Muscle layer of duodenum (tissue), 2 donors: ENCODE measurements around the gene RAD51AP1.

Experiments
- H3K27ac ChIP-seq: one replicate; pipeline ENCODE4 v1.7.0; 2013; ENCODE audit warnings: mild to moderate bottlenecking, low read length
- H3K27me3 ChIP-seq: one replicate; pipeline ENCODE4 v1.7.0; 2013; ENCODE audit warnings: low read depth, mild to moderate bottlenecking, control low read depth, low read length
- H3K36me3 ChIP-seq, 2 donors: one replicate each; pipeline ENCODE4 v1.7.0; 2013; ENCODE audit warnings: low read length in 2 of 2, control low read depth in 1 of 2, mild to moderate bottlenecking in 1 of 2; ENCODE audit not compliant: insufficient read depth in 2 of 2, control insufficient read depth in 1 of 2
- H3K4me1 ChIP-seq, 2 donors: one replicate each; pipeline ENCODE4 v1.7.0; 2013; ENCODE audit warnings: low read length in 2 of 2, mild to moderate bottlenecking in 2 of 2, control low read depth in 1 of 2, moderate library complexity in 1 of 2; ENCODE audit not compliant: insufficient read depth in 2 of 2, control insufficient read depth in 1 of 2
- H3K4me3 ChIP-seq, 2 donors: one replicate each; pipeline ENCODE4 v1.7.0; 2013; ENCODE audit warnings: low read length in 2 of 2, low read depth in 1 of 2, mild to moderate bottlenecking in 1 of 2
- H3K9me3 ChIP-seq, 2 donors: one replicate each; pipeline ENCODE4 v1.7.0; 2013; ENCODE audit warnings: low read length in 2 of 2, control low read depth in 1 of 2, mild to moderate bottlenecking in 1 of 2; ENCODE audit not compliant: control insufficient read depth in 1 of 2
- donor health status: healthy.

RAD51AP1 gene

GRCh38 chr12:4553943-4554342 is 15.3 kb downstream of the RAD51AP1 start:
- Histone ChIP-seq H3K27ac (no peak overlapping the region), H3K36me3 (no peaks in the 10 kb centered on the region), H3K4me1 (no peaks in the 10 kb centered on the region), H3K27me3 (no peaks in the 10 kb centered on the region), H3K9me3 (no peaks in the 10 kb centered on the region), H3K4me3 (no peak overlapping the region)

DNA sequence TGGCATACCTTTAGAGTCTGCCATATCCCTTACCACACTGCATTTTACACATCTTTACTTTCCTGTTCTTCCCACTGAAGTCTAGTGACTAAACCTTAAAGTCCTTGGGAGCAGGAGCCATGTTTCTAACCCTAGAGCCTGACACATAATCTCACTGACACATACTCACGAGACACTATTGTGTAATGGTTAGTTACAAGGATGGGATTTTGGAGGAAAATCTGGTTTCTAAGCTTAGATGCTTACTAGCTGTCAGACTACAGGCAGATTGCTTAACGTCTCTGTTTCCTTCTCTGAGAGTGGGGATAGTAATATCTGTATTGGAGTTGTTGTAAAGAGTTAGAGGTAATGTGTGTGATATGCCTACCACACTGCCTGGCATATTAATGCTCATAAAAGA is 17.1 kb downstream of the RAD51AP1 start:
- Histone ChIP-seq H3K27ac (no peak overlapping the region), H3K27me3 (no peaks in the 10 kb centered on the region), H3K36me3 (no peaks in the 10 kb centered on the region), H3K9me3 (no peaks in the 10 kb centered on the region), H3K4me1 (no peaks in the 10 kb centered on the region), H3K4me3 (no peak overlapping the region)

DNA sequence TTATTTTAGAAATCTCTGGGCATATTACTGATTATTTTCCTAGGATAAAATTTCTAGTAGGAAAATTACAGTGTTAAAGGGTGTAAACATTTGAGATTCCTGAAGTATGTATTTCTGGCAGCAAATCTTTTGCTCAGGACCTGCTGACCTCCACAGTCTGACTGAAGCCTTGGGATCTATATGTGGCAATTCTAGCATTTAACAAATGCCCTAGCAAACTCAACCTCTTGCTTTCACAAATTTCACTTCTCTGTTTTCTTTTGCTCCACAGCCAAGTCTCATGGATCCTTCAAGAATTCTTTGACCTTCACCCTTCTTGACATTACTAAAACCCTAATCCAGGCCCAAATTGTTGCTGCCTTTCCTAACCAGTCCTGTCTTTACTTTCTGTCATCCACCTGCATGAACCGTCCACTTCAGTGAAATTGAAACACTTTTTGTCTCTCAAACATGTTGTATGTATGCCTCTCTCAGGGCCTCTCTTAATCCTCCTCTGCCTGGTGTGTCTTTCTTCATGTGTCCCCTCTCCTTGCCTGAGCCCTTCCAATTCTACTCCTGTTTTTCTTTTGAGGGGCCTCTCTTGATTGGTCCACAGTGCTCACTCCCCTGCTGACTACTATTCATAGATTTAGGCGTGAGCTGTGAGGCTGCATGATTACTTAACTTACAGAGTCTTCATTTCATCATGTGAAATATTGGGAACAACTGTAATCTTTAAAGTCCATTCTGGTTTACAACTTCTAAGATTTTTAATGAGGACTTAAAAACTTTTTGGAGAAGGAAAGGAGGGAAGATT is 18.2 kb downstream of the RAD51AP1 start:
- no peaks in the 10 kb centered on the region for H3K27me3 ChIP-seq
- H3K27ac ChIP-seq, result no peak overlapping the region
- no peaks in the 10 kb centered on the region for H3K36me3 ChIP-seq

DNA sequence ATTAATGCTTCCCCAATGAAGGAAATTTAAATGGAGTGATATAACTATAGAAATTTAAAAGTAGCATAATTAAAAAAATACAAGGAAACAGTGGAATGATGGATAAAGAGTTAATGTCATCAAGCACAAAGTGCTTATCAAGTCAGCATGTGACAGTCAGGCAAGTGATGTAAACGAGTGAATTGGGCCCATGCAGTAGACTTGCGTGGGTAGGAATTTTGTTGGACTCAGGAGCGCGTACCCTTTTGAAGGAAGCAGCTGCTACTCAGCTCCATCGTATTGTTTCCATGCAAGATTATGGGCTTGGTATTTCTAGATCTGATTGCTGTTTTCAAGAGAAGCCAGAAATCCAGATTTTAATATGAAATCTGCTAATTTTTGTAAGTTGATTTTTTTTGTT is 18.9 kb downstream of the RAD51AP1 start:
- Histone ChIP-seq H3K27ac (no peak overlapping the region), H3K4me3 (no peak overlapping the region), H3K4me1 (peaks cover 0 to 12% of the 10 kb centered on the region in 2 donors), H3K27me3 (no peaks in the 10 kb centered on the region), H3K36me3 (no peaks in the 10 kb centered on the region), H3K9me3 (no peaks in the 10 kb centered on the region)

More for the DNA sequence above, 18.2 kb downstream of the RAD51AP1 start:
- peaks cover 0 to 5% of the 10 kb centered on the region in 2 donors for H3K4me1 ChIP-seq
- no peaks in the 10 kb centered on the region for H3K9me3 ChIP-seq
- no peak overlapping the region for H3K4me3 ChIP-seq

- H3K27ac ChIP-seq, result no peak overlapping the region
- no peak overlapping the region for H3K4me3 ChIP-seq
- H3K27me3 ChIP-seq, result no peaks in the 10 kb centered on the region
- H3K4me1 ChIP-seq, result peaks cover 0 to 13% of the 10 kb centered on the region in 2 donors
- H3K36me3 ChIP-seq, result no peaks in the 10 kb centered on the region
- no peaks in the 10 kb centered on the region for H3K9me3 ChIP-seq
These were observed 19.5 kb downstream of the RAD51AP1 start for GRCh38 chr12:4558171-4558570.

DNA sequence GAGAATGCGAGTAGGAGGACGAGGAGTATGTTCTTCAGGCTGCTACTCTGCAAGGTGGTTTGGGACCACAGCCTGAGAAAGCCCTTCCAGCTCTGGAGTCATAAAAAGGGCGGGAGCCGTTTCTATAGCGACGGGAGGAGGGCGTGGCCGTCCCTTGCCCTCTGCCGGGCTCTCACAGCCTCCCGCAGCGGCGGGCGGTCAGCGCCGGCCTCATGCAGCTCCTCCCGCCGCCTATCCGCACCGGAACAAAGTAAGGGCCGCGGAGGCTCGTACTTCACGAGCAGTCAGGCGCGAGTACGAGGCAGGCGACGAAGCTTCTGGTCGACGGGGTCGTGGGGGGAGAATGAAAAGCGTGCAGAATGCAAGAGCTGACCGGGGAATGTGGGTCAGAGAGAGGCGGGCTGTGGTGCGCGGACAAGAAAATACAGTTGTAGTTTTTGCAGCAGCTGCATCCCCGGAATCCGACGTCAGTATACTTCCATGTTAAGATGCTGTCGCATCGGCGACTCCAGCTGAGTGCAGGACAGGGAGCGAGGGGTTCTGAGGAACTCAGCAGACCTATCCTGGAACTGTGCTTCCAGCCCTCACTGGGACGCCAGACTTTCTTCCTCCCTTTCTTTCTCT is 23.5 kb downstream of the RAD51AP1 start, which contains the start of gene DYRK4:
Gene DYRK4 (plus strand): TSS at position 175 of the 624 bp plus-strand sequence. CDS start 38 bp downstream, at position 213.
- Histone ChIP-seq H3K4me1 (peaks cover 0 to 16% of the 10 kb centered on the region in 2 donors), H3K9me3 (no peaks in the 10 kb centered on the region), H3K27me3 (no peaks in the 10 kb centered on the region), H3K4me3 (peak within 1 kb of the TSS; percentile 40 to 59), H3K36me3 (no peaks in the 10 kb centered on the region), H3K27ac (no peak within 1 kb of the TSS)

DNA sequence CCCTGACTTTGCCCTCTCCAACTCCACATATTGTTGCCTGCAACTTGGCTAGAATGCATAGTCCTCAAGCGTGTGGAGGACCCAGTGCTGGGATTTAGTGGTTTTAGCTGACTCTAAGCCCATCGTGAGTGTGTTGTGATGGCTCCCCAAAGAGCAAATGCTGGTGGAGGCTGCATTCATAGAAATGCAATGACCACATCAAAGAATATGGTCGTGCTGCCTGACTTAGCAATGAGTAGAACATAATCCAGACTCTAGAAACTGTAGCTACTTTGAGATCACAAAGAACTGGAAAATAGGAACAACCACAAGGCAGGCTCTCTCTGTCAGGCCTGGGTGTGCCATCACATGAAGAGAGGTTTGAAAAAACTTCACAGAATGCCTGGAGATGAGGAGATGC is 24.6 kb downstream of the RAD51AP1 start:
- Histone ChIP-seq H3K27me3 (no peaks in the 10 kb centered on the region), H3K4me3 (no peak overlapping the region), H3K9me3 (no peaks in the 10 kb centered on the region), H3K27ac (no peak overlapping the region), H3K36me3 (no peaks in the 10 kb centered on the region), H3K4me1 (peaks cover 0 to 16% of the 10 kb centered on the region in 2 donors)

DNA sequence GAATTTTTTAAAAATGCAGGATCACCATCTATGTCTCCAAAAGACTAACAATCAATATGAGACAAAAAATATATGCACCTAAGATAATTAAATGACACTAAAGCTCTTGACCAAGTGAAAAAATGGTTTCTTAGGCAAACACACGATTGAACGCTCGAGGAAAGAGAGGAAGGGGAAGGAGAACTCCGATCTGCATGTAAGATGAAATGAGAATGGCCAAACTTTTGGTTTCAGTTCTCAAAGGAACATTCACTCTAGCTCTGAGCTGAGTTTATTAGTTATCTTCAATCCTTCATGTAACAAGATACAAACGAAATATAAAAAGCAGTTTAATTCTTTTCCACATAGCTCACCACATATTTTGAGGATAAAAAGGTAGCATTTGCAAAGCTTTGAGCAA is 26.1 kb downstream of the RAD51AP1 start:
- Histone ChIP-seq H3K36me3 (no peaks in the 10 kb centered on the region), H3K27me3 (no peaks in the 10 kb centered on the region), H3K9me3 (no peaks in the 10 kb centered on the region), H3K27ac (no peak overlapping the region), H3K4me1 (peaks cover 0 to 16% of the 10 kb centered on the region in 2 donors), H3K4me3 (no peak overlapping the region)

- H3K36me3 ChIP-seq, result no peaks in the 10 kb centered on the region
- H3K4me3 ChIP-seq, result no peak overlapping the region
- no peak overlapping the region for H3K27ac ChIP-seq
- H3K4me1 ChIP-seq, result peaks cover 0 to 15% of the 10 kb centered on the region in 2 donors
- no peaks in the 10 kb centered on the region for H3K9me3 ChIP-seq
- H3K27me3 ChIP-seq, result no peaks in the 10 kb centered on the region
These were observed 27.8 kb downstream of the RAD51AP1 start for GRCh38 chr12:4566474-4566873.

GRCh38 chr12:4567073-4567881 is 28.6 kb downstream of the RAD51AP1 start:
- Histone ChIP-seq H3K36me3 (no peaks in the 10 kb centered on the region), H3K4me3 (no peak overlapping the region)

GRCh38 chr12:4569261-4569660 is 30.6 kb downstream of the RAD51AP1 start:
- Histone ChIP-seq H3K9me3 (no peaks in the 10 kb centered on the region), H3K36me3 (no peaks in the 10 kb centered on the region), H3K27ac (no peak overlapping the region), H3K4me1 (no peaks in the 10 kb centered on the region), H3K27me3 (no peaks in the 10 kb centered on the region), H3K4me3 (no peak overlapping the region)

More at GRCh38 chr12:4567073-4567881, 28.6 kb downstream of the RAD51AP1 start:
- Histone ChIP-seq H3K4me1 (peaks cover 0 to 7% of the 10 kb centered on the region in 2 donors), H3K27ac (no peak overlapping the region), H3K9me3 (no peaks in the 10 kb centered on the region), H3K27me3 (no peaks in the 10 kb centered on the region)
